HFFc6 (cell line): ENCODE measurements around the gene KRT86. TPM values are rescaled to one million over a fixed set of nuclear protein-coding genes. Genes with fewer than 3 reads are reported as not detected.
"Not testable (repeated sequence)": the region's sequence is repeated elsewhere in the genome, so short reads cannot be mapped to it uniquely, and the experiment has no call there.

ENCODE experiments used
- DNase-seq: peaks from one replicate; pipeline ENCODE4 v3.0.0-alpha.2; 2018
- H3K27ac Mint-ChIP-seq: 2 replicates; pipeline ENCODE4 v1.8.0; 2020; ENCODE audit warnings: mild to moderate bottlenecking, mixed read lengths
- H3K27me3 Mint-ChIP-seq: 2 replicates; pipeline ENCODE4 v1.8.0; 2021; ENCODE audit warnings: mild to moderate bottlenecking, moderate library complexity, mixed read lengths; ENCODE audit not compliant: insufficient read depth
- H3K36me3 Mint-ChIP-seq: 2 replicates; pipeline ENCODE4 v1.8.0; 2021; ENCODE audit warnings: low read depth, mixed read lengths
- H3K4me1 Mint-ChIP-seq: 2 replicates; pipeline ENCODE4 v1.8.0; 2020; ENCODE audit warnings: low read depth, mixed read lengths
- H3K4me3 Mint-ChIP-seq: 2 replicates; pipeline ENCODE4 v1.8.0; 2020; ENCODE audit warnings: mild to moderate bottlenecking, moderate library complexity, mixed read lengths
- H3K9me3 Mint-ChIP-seq: 2 replicates; pipeline ENCODE4 v1.8.0; 2020; ENCODE audit warnings: mild to moderate bottlenecking, mixed read lengths
- CTCF ChIP-seq: fragments of 200-600 bp; sonication (generic); IDR thresholded peaks from 2 replicates; pipeline ENCODE4 v1.5.0; 2021; ENCODE audit warnings: antibody characterized with exemption, mild to moderate bottlenecking
- total RNA-seq, 6 experiments: library from RNA; stranded (reverse); fragmentation: NEBNext Ultra II Directional; extraction: Animal tissue kit (Norgen Biotek cat#: 25700); gene quantifications; 2 replicates in 1 of 6; 3 replicates in 5 of 6; pipeline ENCODE4 v1.2.3, GENCODE V29; 2021

The KRT86 gene
- total RNA-seq, 6 experiments from 2014 or later: 0.15 to 0.26 (median 0.19) TPM; not detected in 1

GRCh38 chr12:52255926-52256583 is 18.4 kb upstream of the KRT86 start:
- no peak for DNase-seq
- Mint-ChIP-seq H3K36me3 (no peaks in the 10 kb centered on the region), H3K27ac (no peak overlapping the region), H3K9me3 (no peaks in the 10 kb centered on the region), H3K4me3 (no peak overlapping the region), H3K27me3 (peaks cover 7% of the 10 kb centered on the region), H3K4me1 (peaks cover 18% of the 10 kb centered on the region)
- no peak for TF ChIP-seq CTCF

GRCh38 chr12:52256584-52256935 is 17.9 kb upstream of the KRT86 start:
- no peaks in the 10 kb centered on the region for H3K36me3 Mint-ChIP-seq
- DNase-seq: no peak
- no peak overlapping the region for H3K27ac Mint-ChIP-seq
- no peak for TF ChIP-seq CTCF
- peaks cover 23% of the 10 kb centered on the region for H3K4me1 Mint-ChIP-seq
- H3K4me3 Mint-ChIP-seq: no peak overlapping the region
- H3K27me3 Mint-ChIP-seq: peaks cover 9% of the 10 kb centered on the region
- H3K9me3 Mint-ChIP-seq: no peaks in the 10 kb centered on the region

- H3K4me3 Mint-ChIP-seq: no peak overlapping the region
- peaks cover 24% of the 10 kb centered on the region for H3K4me1 Mint-ChIP-seq
- no peaks in the 10 kb centered on the region for H3K36me3 Mint-ChIP-seq
- no peak overlapping the region for H3K27ac Mint-ChIP-seq
- no peak for TF ChIP-seq CTCF
- peaks cover 11% of the 10 kb centered on the region for H3K27me3 Mint-ChIP-seq
- no peak for DNase-seq
- no peaks in the 10 kb centered on the region for H3K9me3 Mint-ChIP-seq
Measured at GRCh38 chr12:52257074-52257551, 17.3 kb upstream of the KRT86 start.

GRCh38 chr12:52257922-52258321 is 16.5 kb upstream of the KRT86 start:
- peaks cover 11% of the 10 kb centered on the region for H3K27me3 Mint-ChIP-seq
- peaks cover 24% of the 10 kb centered on the region for H3K4me1 Mint-ChIP-seq
- not testable (repeated sequence) for DNase-seq, H3K4me3 Mint-ChIP-seq, H3K27ac Mint-ChIP-seq, H3K36me3 Mint-ChIP-seq, H3K9me3 Mint-ChIP-seq

GRCh38 chr12:52258335-52258901 is 16.0 kb upstream of the KRT86 start:
- H3K9me3 Mint-ChIP-seq: no peaks in the 10 kb centered on the region
- peaks cover 24% of the 10 kb centered on the region for H3K4me1 Mint-ChIP-seq
- DNase-seq: no peak
- H3K36me3 Mint-ChIP-seq: no peaks in the 10 kb centered on the region
- H3K27ac Mint-ChIP-seq: no peak overlapping the region
- peak; percentile 26; the same call in 1 of the 2 replicates for TF ChIP-seq CTCF
- H3K4me3 Mint-ChIP-seq: no peak overlapping the region
- peaks cover 11% of the 10 kb centered on the region for H3K27me3 Mint-ChIP-seq

- Mint-ChIP-seq H3K9me3 (no peaks in the 10 kb centered on the region), H3K4me3 (no peak overlapping the region), H3K36me3 (no peaks in the 10 kb centered on the region), H3K27ac (no peak overlapping the region; the same call in 1 of the 2 replicates), H3K27me3 (peaks cover 10% of the 10 kb centered on the region), H3K4me1 (peaks cover 24% of the 10 kb centered on the region)
- TF ChIP-seq CTCF: no peak
- DNase-seq: no peak
Measured at GRCh38 chr12:52259657-52260243, 14.7 kb upstream of the KRT86 start.
